ENCODE measurements around the gene C1orf122. TPM values are rescaled to one million over a fixed set of nuclear protein-coding genes. Genes with fewer than 3 reads are reported as not detected.

C1orf122 gene
- total and polyA plus RNA-seq, 2 of the 13 experiments (the other 11 are each of a cell fraction or from before 2014, with no cell fraction given), result 18.7 to 40.6 TPM

DNA sequence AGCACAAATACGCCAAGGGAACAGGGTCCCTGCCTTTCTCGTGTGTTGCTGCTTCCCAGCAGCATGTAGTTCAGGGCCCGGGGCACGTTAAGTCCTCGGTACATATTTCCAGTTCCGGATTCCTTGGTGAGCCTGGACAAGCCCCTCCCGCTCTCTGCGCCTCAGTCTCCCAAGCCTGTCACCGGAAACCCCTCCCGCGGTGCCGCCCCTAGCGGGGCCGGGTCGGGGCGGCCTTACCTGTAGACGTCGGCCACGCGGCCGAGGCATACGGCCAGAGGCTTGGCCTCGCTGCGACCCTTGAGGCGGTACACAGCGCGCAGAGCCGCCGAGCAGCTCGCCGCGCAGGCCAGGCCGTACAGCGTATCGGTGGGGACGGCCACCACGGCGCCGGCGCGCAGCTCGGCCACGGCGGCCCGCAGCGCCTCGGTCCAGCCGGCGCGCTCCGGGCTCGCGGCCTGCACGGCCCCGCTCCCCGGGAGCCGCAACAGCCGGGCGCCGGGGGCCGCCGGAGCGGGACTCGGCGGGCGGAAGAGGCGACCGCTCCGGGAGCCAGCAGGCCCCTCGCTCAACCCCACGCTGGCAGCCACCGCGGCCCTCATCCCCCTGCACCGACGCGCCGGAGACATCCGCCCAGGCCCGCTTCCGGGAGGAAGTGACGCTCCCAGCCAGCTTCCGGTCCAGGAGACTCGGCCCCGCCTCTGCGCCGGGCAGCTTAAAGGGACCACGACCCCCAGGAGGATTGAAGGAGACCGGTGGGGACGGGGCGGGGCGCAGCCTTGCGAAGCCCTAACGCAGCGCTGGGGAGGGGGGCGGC lies at the start of gene C1orf122, which contains the start of gene YRDC (continued):
- TF ChIP-seq HOMEZ (CRISPR knock-in tag; IDR thresholded peaks at IDR 0.05; ENCODE audit: low read depth), result no peak
- TF ChIP-seq MXI1 (IDR thresholded peaks at IDR 0.05; ENCODE audit: borderline replicate concordance, low read depth, low read length), result peak; percentile 82; the same call in 1 of the 3 replicates
- TF ChIP-seq EHMT2 (IDR thresholded peaks at IDR 0.05; ENCODE audit: borderline replicate concordance, low read depth, low read length), result no peak
- no peak for TF ChIP-seq MBD4 (IDR thresholded peaks at IDR 0.05; ENCODE audit: borderline replicate concordance, low read length)
- TF ChIP-seq NR2C2 (CRISPR knock-in tag; IDR thresholded peaks at IDR 0.05; ENCODE audit: borderline replicate concordance), result 0 out of 2 replicates have a peak, but pooled peaks have one; percentile 37
- TF ChIP-seq KAT2B (IDR thresholded peaks at IDR 0.05; ENCODE audit: borderline replicate concordance, low read depth, low read length), result no peak
- no peak for TF ChIP-seq SMAD9 (CRISPR knock-in tag; IDR thresholded peaks at IDR 0.05)
- TF ChIP-seq ZNF260 (CRISPR knock-in tag; IDR thresholded peaks at IDR 0.05; ENCODE audit: borderline replicate concordance, low read depth), result no peak
- TF ChIP-seq MZF1 (CRISPR knock-in tag; IDR thresholded peaks at IDR 0.05; ENCODE audit: borderline replicate concordance), result no peak
- no peak for TF ChIP-seq ZNF446 (CRISPR knock-in tag; IDR thresholded peaks at IDR 0.05)
- no peak for TF ChIP-seq NR3C1 (CRISPR knock-in tag; IDR thresholded peaks at IDR 0.05)
- TF ChIP-seq ZNF382 (CRISPR knock-in tag; IDR thresholded peaks at IDR 0.05; ENCODE audit: borderline replicate concordance), result no peak
- TF ChIP-seq GLMP (CRISPR knock-in tag; IDR thresholded peaks at IDR 0.05; ENCODE audit: borderline replicate concordance), result no peak
- no peak for TF ChIP-seq SMARCC2 (IDR thresholded peaks at IDR 0.05)
- TF ChIP-seq, protein P1, sequence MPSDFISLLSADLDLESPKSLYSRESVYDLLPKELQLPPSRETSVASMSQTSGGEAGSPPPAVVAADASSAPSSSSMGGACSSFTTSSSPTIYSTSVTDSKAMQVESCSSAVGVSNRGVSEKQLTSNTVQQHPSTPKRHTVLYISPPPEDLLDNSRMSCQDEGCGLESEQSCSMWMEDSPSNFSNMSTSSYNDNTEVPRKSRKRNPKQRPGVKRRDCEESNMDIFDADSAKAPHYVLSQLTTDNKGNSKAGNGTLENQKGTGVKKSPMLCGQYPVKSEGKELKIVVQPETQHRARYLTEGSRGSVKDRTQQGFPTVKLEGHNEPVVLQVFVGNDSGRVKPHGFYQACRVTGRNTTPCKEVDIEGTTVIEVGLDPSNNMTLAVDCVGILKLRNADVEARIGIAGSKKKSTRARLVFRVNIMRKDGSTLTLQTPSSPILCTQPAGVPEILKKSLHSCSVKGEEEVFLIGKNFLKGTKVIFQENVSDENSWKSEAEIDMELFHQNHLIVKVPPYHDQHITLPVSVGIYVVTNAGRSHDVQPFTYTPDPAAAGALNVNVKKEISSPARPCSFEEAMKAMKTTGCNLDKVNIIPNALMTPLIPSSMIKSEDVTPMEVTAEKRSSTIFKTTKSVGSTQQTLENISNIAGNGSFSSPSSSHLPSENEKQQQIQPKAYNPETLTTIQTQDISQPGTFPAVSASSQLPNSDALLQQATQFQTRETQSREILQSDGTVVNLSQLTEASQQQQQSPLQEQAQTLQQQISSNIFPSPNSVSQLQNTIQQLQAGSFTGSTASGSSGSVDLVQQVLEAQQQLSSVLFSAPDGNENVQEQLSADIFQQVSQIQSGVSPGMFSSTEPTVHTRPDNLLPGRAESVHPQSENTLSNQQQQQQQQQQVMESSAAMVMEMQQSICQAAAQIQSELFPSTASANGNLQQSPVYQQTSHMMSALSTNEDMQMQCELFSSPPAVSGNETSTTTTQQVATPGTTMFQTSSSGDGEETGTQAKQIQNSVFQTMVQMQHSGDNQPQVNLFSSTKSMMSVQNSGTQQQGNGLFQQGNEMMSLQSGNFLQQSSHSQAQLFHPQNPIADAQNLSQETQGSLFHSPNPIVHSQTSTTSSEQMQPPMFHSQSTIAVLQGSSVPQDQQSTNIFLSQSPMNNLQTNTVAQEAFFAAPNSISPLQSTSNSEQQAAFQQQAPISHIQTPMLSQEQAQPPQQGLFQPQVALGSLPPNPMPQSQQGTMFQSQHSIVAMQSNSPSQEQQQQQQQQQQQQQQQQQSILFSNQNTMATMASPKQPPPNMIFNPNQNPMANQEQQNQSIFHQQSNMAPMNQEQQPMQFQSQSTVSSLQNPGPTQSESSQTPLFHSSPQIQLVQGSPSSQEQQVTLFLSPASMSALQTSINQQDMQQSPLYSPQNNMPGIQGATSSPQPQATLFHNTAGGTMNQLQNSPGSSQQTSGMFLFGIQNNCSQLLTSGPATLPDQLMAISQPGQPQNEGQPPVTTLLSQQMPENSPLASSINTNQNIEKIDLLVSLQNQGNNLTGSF (CRISPR knock-in tag; IDR thresholded peaks at IDR 0.05), result no peak
- peak; percentile 6 for TF ChIP-seq YY1 (IDR thresholded peaks at IDR 0.05; ENCODE audit: insufficient read depth, insufficient replicate concordance, low read depth, low read length)
- TF ChIP-seq ZNF547 (CRISPR knock-in tag; IDR thresholded peaks at IDR 0.05), result no peak
- TF ChIP-seq CREM (IDR thresholded peaks at IDR 0.05), result peak; percentile 75
- TF ChIP-seq CREM (CRISPR knock-in tag; IDR thresholded peaks at IDR 0.05), result no peak
- TF ChIP-seq ZSCAN12 (CRISPR knock-in tag; IDR thresholded peaks at IDR 0.05), result no peak
- TF ChIP-seq MED1 (CRISPR knock-in tag; IDR thresholded peaks at IDR 0.05), result no peak; the same call in 1 of the 2 replicates
- TF ChIP-seq TAF1 (CRISPR knock-in tag; IDR thresholded peaks at IDR 0.05), result peak; percentile 48
- peak; percentile 71; the same call in 1 of the 2 replicates for TF ChIP-seq ZNF253 (CRISPR knock-in tag; IDR thresholded peaks at IDR 0.05; ENCODE audit: borderline replicate concordance)
